Measurements from ENCODE around the gene MTARC2. TPM values are rescaled to one million over a fixed set of nuclear protein-coding genes. Genes with fewer than 3 reads are reported as not detected.
A peak's percentile ranks its signal among the peaks of the same experiment; 100 is the strongest.

The MTARC2 gene
- total RNA-seq, 1 experiment from 2014 or later: not detected

- peak; percentile 24 for DNase-seq (ENCODE audit: low spot score)
- Histone ChIP-seq H3K36me3 (ENCODE audit: insufficient read depth, low read length, poor library complexity, severe bottlenecking) (no peaks in the 10 kb centered on the region), H3K4me3 (ENCODE audit: low read depth, low read length, poor library complexity, severe bottlenecking) (no peak overlapping the region), H3K4me1 (ENCODE audit: insufficient read depth, low read length, poor library complexity, severe bottlenecking) (peaks cover 7% of the 10 kb centered on the region), H3K27me3 (replicated peaks; ENCODE audit: insufficient read depth, low read depth, low read length, poor library complexity) (no peaks in the 10 kb centered on the region), H3K27ac (ENCODE audit: low read depth, low read length, poor library complexity, severe bottlenecking) (no peak overlapping the region), H3K9me3 (ENCODE audit: low read depth, low read length, poor library complexity, severe bottlenecking) (no peaks in the 10 kb centered on the region)
- ChIA-PET POLR2A (ENCODE audit: low non-redundant PET) (no interaction called here), CTCF (no interaction called here)
- intact Hi-C loops (cut with micrococcal nuclease; ENCODE audit: unreplicated experiment): loop anchor here (5.0 kb wide), 1 partner anchor 1644 kb away; no protein-coding TSS in a partner anchor
- no TSS peak for BruUV-seq (replicated peaks)
- TF ChIP-seq CTCF (conservative IDR thresholded peaks at IDR 0.05; ENCODE audit: low read depth, low read length) (peak; percentile 33), EZH2 (IDR thresholded peaks at IDR 0.05; ENCODE audit: borderline replicate concordance, low read depth, low read length, poor library complexity, severe bottlenecking) (no peak)
Measured at GRCh38 chr1:220813013-220813412, 64.9 kb downstream of the MTARC2 start.

- no peaks in the 10 kb centered on the region for H3K27me3 ChIP-seq (replicated peaks; ENCODE audit: insufficient read depth, low read depth, low read length, poor library complexity)
- no peak overlapping the region for H3K27ac ChIP-seq (ENCODE audit: low read depth, low read length, poor library complexity, severe bottlenecking)
- no peaks in the 10 kb centered on the region for H3K4me1 ChIP-seq (ENCODE audit: insufficient read depth, low read length, poor library complexity, severe bottlenecking)
- no TSS peak for BruUV-seq (replicated peaks)
- H3K36me3 ChIP-seq (ENCODE audit: insufficient read depth, low read length, poor library complexity, severe bottlenecking): no peaks in the 10 kb centered on the region
- TF ChIP-seq EZH2 (IDR thresholded peaks at IDR 0.05; ENCODE audit: borderline replicate concordance, low read depth, low read length, poor library complexity, severe bottlenecking): no peak
- TF ChIP-seq CTCF (conservative IDR thresholded peaks at IDR 0.05; ENCODE audit: low read depth, low read length): no peak
- no peak for DNase-seq (ENCODE audit: low spot score)
- intact Hi-C loops (cut with micrococcal nuclease; ENCODE audit: unreplicated experiment): no loop called here
- ChIA-PET CTCF (no interaction called here), POLR2A (ENCODE audit: low non-redundant PET) (no interaction called here)
- H3K4me3 ChIP-seq (ENCODE audit: low read depth, low read length, poor library complexity, severe bottlenecking): no peak overlapping the region
- no peaks in the 10 kb centered on the region for H3K9me3 ChIP-seq (ENCODE audit: low read depth, low read length, poor library complexity, severe bottlenecking)
Measured at GRCh38 chr1:220815409-220815808, 67.3 kb downstream of the MTARC2 start.

GRCh38 chr1:220817907-220818306 lies 69.8 kb downstream of the MTARC2 start:
- no peak for DNase-seq (ENCODE audit: low spot score)
- BruUV-seq (replicated peaks): no TSS peak
- TF ChIP-seq EZH2 (IDR thresholded peaks at IDR 0.05; ENCODE audit: borderline replicate concordance, low read depth, low read length, poor library complexity, severe bottlenecking) (no peak), CTCF (conservative IDR thresholded peaks at IDR 0.05; ENCODE audit: low read depth, low read length) (no peak)
- Histone ChIP-seq H3K4me3 (ENCODE audit: low read depth, low read length, poor library complexity, severe bottlenecking) (no peak overlapping the region), H3K27ac (ENCODE audit: low read depth, low read length, poor library complexity, severe bottlenecking) (no peak overlapping the region), H3K36me3 (ENCODE audit: insufficient read depth, low read length, poor library complexity, severe bottlenecking) (no peaks in the 10 kb centered on the region), H3K27me3 (replicated peaks; ENCODE audit: insufficient read depth, low read depth, low read length, poor library complexity) (no peaks in the 10 kb centered on the region), H3K4me1 (ENCODE audit: insufficient read depth, low read length, poor library complexity, severe bottlenecking) (no peaks in the 10 kb centered on the region), H3K9me3 (ENCODE audit: low read depth, low read length, poor library complexity, severe bottlenecking) (no peaks in the 10 kb centered on the region)
- ChIA-PET POLR2A (ENCODE audit: low non-redundant PET) (no interaction called here), CTCF (no interaction called here)
- intact Hi-C loops (cut with micrococcal nuclease; ENCODE audit: unreplicated experiment): no loop called here
